ENCODE data around the gene KIAA1328.
"Not testable (repeated sequence)": the region's sequence is repeated elsewhere in the genome, so short reads cannot be mapped to it uniquely, and the experiment has no call there.

The KIAA1328 gene

DNA sequence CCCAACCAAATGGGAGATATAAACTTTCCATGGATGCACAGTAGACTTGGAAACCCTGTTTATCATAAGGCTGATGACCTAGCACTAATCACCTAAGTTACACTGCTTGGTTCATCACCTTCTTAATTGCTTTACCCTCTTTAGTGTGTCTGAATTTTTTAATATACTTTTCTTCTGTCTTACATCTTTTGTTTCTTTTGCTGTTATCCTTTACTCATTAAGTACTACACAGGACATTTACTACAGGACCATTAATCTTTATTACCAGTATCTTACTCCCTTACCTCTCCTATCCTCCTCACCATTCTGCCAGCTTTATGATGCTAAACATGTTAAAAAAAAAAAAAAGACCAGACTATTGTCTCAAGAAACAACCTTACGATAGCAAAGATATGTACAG lies 333.6 kb downstream of the KIAA1328 start:
- no peak for DNase-seq

DNA sequence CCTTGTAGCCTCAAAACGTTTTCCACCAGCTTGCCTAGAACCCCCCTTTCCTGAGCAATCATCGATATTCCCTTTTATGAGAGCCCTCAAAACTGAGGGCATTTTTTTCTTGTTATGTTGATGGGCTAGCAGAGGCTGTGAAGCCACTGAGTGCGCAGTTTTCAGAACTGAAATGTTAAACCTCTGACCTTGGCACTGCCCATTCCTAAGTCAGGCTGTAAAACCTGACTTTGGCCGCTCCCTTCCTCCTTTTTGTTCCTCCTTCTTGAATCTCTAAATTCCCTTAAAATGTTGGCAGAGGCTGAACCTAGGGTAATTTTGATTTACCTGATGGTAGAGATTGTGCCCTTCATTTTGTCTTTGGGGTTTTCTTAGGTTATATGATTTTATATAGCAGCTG lies 334.2 kb downstream of the KIAA1328 start:
- DNase-seq: no peak

GRCh38 chr18:37166491-37166890 lies 337.6 kb downstream of the KIAA1328 start:
- no peak for DNase-seq

DNA sequence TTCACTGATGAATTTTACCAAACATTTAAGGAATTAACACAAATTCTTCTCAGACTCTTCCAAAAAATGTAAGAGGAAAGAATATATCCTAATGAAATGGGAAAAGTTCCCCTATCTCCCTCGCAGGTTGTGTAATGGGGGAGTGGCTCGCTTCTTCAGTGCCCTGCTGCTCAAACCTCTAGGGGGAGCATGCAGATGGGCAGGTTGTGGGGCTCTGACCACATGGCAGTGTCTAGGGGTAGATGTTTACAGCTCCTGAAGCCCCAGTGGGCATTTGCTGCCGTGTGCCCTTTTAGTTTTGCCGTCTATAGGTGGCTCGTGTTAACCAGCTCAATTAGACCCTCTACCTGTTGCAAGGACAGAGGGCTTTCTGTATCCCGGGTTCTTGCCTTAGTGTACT lies 338.0 kb downstream of the KIAA1328 start:
- not testable (repeated sequence) for DNase-seq

DNA sequence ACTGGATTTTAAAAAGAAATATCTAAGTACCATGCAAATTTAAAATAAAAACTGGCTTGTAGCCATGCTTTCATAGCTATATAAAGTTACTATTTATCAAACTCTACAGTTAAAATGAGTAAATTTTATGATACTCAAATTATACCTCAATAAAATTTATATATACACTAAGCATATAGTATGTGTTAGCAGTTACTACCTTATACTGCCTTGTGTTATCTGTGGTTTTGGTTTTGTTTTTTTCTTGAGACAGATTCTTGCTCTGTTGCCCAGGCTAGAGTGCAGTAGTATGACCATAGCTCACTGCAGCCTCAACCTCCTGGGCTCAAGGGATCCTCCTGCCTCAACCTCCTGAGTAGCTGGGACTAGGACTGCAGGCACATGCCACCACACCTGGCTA lies 342.1 kb downstream of the KIAA1328 start:
- DNase-seq: no peak

DNA sequence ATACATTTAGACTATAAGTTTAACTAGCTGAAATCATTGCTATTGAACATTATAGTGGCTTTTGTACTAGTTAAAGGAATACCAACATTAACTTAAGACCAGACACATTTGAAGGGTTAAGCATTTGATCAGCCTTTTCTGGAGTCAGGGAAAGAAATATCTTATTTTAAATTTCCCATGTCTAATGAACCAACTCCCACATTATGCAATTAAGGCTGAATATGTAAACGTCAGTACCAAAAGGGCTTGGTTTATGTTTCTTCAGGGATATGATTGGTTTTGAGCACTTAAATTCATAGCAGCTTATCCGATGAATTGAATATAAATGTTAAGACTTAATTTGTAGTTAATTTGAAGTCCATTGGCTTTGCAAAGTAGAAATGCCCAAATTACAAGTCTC lies 344.5 kb downstream of the KIAA1328 start:
- no peak for DNase-seq

DNA sequence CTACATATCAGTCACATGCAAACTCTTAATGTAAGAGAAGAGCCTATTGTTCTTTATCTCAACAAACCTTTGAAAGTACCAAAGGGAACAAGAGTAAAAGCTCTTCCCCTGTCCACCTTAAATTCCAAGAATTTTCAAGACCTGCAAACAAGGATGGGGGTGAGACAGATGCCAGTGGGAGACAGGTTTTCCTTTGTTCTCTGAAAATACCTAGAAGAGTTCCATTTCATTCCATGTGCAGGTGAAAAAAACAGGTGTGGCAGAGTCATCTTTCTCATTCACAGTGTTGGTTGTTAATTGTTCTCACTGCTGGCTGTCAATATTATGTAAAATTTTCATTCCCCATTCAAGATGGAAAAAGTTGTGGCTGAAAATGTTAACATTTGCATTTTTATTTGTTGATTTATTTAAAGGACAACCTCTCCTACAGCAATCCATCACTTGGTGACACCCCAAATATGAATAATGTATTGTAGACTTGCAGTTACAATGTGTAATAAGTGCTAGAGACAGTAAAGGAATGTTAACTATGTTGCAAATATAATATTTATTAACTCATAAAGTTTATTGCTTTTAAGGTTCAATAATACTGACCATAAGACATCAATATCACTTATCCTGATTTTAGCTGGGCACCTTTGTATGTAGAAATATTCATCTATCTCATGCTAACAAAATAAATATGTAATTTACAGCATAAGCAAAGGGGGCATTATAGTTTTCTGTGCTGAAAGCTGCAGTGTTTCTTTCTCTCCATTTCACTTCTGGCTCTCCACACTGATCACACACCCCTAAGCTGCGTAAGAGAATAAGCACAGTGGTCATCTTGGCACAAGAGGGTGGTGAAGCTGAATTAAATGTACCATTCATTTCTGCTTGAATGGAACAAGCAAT lies 347.0 kb downstream of the KIAA1328 start:
- DNase-seq: no peak

GRCh38 chr18:37176621-37176934 lies 347.7 kb downstream of the KIAA1328 start:
- no peak for DNase-seq

- no peak for DNase-seq
These were observed 350.5 kb downstream of the KIAA1328 start for GRCh38 chr18:37179384-37179783.

DNA sequence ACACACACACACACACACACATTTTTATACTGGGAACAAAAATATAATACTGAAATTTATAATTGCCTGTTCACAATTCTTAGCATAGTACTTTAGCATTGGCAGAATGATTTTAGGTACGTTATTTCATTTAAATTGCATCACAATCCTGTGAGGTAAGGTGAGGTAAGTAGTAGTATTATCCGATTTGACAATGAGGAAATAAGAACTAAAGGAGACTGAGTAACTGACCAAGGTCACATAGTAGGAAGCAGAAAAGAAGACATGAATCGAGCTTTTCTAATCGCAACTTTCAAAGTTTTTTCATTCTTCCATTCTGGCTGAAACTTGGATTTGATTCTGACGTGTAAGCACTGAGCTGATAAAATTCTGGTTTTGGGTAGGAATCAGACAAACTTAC lies 351.2 kb downstream of the KIAA1328 start:
- DNase-seq: no peak

DNA sequence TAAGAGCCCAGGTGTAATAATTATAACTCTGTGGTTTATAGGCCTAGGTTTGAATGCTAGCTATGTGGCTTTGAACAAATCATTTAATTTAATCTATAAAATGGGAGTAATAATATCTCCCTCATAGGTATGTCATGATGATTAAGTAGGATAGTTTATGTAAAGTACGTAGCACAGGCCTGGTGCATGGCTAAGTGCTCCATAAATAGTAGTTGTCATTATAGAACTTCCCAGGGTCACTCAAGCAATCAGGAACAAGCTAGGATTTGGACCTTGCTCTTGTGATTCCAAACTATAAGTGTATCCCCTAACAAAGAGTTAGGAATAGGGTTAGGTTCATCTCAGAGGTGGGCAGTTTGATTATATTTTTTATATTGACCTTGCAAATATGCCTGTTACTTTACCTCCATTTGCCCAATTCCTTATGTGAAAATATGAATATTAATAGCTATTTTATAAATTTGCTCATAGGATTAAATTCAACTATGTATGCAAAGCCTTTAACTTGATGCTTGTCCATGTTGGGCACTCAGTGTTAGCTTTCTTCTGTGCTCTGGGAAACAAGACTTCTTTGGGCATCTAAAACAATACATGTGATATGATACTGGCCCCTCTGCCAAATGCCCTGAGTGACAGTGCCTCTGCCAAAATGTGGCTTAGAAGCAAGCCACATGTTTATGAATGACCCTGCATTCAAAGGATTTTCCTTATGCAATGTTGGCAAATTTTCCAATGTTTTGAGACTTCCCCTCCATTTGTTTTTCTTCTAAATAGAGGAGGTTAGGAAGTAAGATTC lies 353.6 kb downstream of the KIAA1328 start:
- DNase-seq: no peak

- no peak for DNase-seq
These were observed 355.4 kb downstream of the KIAA1328 start for GRCh38 chr18:37184209-37184868.

DNA sequence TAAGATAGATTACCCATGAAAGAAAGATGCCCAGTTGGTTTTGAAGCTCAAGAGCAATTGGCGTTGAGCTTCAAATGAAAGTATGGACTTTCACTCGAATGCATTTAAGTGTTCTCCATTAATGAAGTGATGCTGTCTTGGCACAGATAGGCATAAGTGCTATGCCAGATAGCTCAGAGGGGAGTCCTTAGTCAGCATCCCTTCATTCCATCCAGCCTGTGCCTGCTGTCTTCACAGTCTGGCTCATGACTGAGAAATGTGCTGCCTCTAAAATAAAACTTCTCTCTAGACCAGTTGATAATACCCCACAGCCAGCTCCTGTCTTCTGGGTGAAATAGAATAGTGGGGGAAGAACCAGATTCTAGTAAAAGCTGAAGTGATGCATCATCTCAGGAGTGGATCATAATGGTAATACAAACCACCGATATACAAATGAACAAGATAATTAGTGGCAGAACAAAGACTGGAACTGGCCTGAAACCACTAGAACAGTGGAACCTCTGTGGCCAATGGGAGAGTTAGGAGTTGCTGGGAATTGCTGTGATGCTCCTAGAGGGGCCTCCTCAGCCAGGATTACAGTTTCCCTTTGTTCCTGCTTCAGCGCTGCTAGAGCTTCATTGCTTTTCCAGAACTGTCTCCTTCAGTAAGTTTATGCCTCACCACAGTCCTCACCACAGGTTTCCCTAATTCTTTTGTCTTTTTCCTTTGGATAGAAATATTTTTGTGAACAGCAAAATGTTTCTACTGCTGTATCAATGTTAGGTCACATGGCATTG lies 359.3 kb downstream of the KIAA1328 start:
- DNase-seq: no peak

DNA sequence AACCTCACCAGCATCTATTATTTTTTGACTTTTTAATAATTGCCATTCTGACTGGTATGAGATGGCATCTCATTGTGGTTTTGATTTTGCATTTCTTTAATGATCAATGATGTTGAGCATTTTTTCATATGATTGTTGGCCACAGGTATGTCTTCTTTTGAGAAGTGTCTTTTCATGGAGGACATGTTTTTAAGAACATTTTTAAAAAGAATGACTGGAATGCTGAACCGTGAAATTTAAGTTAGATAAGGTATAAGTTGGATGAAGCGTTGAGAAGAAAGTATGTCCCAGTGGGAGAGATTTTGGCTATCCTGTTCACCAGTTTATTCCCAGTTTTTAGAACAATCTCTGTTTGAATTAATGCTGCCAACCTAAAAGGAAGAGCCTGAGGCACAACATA lies 370.8 kb downstream of the KIAA1328 start:
- DNase-seq: no peak

DNA sequence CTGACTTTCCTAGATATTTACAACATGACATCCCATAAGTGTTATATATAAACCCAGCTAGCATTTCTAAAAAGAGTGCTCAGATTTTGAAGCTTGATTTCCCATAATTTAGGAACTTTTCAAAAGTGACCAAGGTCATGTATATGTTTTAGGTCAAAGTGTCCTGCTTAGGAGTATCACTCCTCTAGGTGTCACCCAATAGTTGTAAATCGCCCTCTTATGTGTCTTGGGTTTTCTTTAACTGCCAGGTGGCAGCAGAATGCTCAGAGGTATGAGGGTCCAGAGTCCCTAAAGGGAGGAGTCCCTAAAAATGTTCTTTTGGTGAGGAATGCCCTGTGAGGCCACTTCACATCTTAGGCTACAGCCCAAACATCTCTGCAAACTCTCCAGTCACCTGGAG lies 378.4 kb downstream of the KIAA1328 start:
- DNase-seq: no peak

- DNase-seq: no peak
These were observed 381.9 kb downstream of the KIAA1328 start for GRCh38 chr18:37210781-37211180.

- DNase-seq: no peak
These were observed 389.2 kb downstream of the KIAA1328 start for GRCh38 chr18:37218022-37218590.

- DNase-seq: no peak
These were observed 390.3 kb downstream of the KIAA1328 start for GRCh38 chr18:37219257-37219656.

GRCh38 chr18:37222354-37222998 lies 393.5 kb downstream of the KIAA1328 start:
- DNase-seq: no peak

DNA sequence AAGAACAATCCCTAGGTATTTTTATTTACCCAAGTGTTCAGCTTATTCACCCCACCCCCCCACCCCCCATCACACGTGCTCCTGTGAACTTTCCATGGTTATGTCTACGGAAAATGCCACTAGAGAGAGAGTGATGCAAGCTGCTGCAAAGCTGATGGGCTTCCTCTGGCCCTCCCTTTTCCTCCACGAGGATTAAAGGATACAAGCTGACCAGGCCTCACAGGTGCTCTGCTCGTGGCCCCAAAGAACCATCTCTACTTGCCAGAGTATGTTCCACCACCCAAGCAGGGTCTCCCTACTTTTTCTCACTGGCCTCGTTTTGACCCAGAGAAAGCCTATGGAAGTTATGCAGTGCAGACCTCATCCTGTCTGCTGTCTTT lies 394.1 kb downstream of the KIAA1328 start:
- no peak for DNase-seq

- DNase-seq: no peak
These were observed 396.4 kb downstream of the KIAA1328 start for GRCh38 chr18:37225279-37225678.

- DNase-seq: no peak
These were observed 401.8 kb downstream of the KIAA1328 start for GRCh38 chr18:37230768-37231167.
